Vagina (tissue), 2 donors: Measurements from ENCODE around the gene PCBP3. TPM values are rescaled to one million over a fixed set of nuclear protein-coding genes. Genes with fewer than 3 reads are reported as not detected.
"Not testable (repeated sequence)": the region's sequence is repeated elsewhere in the genome, so short reads cannot be mapped to it uniquely, and the experiment has no call there.

Experiments used
- DNase-seq, 2 donors: peaks; one replicate each; pipeline ENCODE4 v3.0.0-alpha.2; 2017; ENCODE audit errors: extremely low spot score in 2 of 2
- H3K27ac ChIP-seq: fragments of 200-600 bp; sonication (generic); one replicate; pipeline ENCODE4 v1.5.1; 2019
- H3K27me3 ChIP-seq: fragments of 200-600 bp; sonication (generic); one replicate; pipeline ENCODE4 v1.5.1; 2019
- H3K36me3 ChIP-seq, 2 donors: fragments of 200-600 bp; sonication (generic); one replicate each; pipeline ENCODE4 v1.5.1; 2017 to 2019
- H3K4me1 ChIP-seq: fragments of 200-600 bp; sonication (generic); one replicate; pipeline ENCODE4 v1.5.1; 2019
- H3K4me3 ChIP-seq, 2 donors: fragments of 200-600 bp; sonication (generic); 1 replicate in 1 of 2; 2 replicates in 1 of 2; pipeline ENCODE4 v1.5.1; 2016 to 2019
- H3K9me3 ChIP-seq: fragments of 200-600 bp; sonication (generic); one replicate; pipeline ENCODE4 v1.5.1; 2019
- POLR2A ChIP-seq, 2 donors: fragments of 450-650 bp; IDR thresholded peaks; one replicate each; pipeline ENCODE4 v1.6.1; 2017; ENCODE audit warnings: antibody characterized with exemption in 2 of 2, mild to moderate bottlenecking in 2 of 2, moderate library complexity in 2 of 2
- POLR2AphosphoS5 ChIP-seq, 2 donors: sonication (generic); formaldehyde crosslinking; IDR thresholded peaks; one replicate each; pipeline ENCODE4 v1.9.0; 2017; ENCODE audit warnings: antibody characterized with exemption in 2 of 2, mild to moderate bottlenecking in 2 of 2, low read depth in 1 of 2; ENCODE audit not compliant: insufficient read depth in 1 of 2
- intact Hi-C: fragments of 100-400 bp; cut with DNase I; formaldehyde crosslinking; loops from one replicate; pipeline ENCODE4 v1.15.1; 2023
- total RNA-seq: library from RNA; depleted of rRNA; stranded (reverse); fragments of >200 nt; gene quantifications from one replicate; pipeline ENCODE4 v1.2.3, GENCODE V29; 2016
- TF ChIP-seq, protein P1 (sequence below), 3 experiments: fragments of 450-650 bp in 2 of 3; fragments of 200-600 bp in 1 of 3; sonication (generic) in 1 of 3; IDR thresholded peaks; one replicate each; pipeline ENCODE4 v1.5.1; 2017 to 2019; ENCODE audit warnings: antibody characterized with exemption in 3 of 3, mild to moderate bottlenecking in 2 of 3, moderate library complexity in 2 of 3

Gene PCBP3
- total RNA-seq, 1 donor from 2014 or later: 4.9 TPM

- Histone ChIP-seq H3K4me1 (no peaks in the 10 kb centered on the region), H3K27ac (no peak overlapping the region), H3K27me3 (no peaks in the 10 kb centered on the region), H3K9me3 (no peaks in the 10 kb centered on the region), H3K4me3 (no peak overlapping the region), H3K36me3 (no peaks in the 10 kb centered on the region)
- intact Hi-C loops: no loop called here
- no peak for DNase-seq
- TF ChIP-seq, protein P1, sequence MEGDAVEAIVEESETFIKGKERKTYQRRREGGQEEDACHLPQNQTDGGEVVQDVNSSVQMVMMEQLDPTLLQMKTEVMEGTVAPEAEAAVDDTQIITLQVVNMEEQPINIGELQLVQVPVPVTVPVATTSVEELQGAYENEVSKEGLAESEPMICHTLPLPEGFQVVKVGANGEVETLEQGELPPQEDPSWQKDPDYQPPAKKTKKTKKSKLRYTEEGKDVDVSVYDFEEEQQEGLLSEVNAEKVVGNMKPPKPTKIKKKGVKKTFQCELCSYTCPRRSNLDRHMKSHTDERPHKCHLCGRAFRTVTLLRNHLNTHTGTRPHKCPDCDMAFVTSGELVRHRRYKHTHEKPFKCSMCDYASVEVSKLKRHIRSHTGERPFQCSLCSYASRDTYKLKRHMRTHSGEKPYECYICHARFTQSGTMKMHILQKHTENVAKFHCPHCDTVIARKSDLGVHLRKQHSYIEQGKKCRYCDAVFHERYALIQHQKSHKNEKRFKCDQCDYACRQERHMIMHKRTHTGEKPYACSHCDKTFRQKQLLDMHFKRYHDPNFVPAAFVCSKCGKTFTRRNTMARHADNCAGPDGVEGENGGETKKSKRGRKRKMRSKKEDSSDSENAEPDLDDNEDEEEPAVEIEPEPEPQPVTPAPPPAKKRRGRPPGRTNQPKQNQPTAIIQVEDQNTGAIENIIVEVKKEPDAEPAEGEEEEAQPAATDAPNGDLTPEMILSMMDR (IDR thresholded peaks at IDR 0.05): no peak
- TF ChIP-seq POLR2AphosphoS5 (IDR thresholded peaks at IDR 0.05; ENCODE audit: insufficient read depth in 1 of 2, low read depth in 1 of 2): no peak
- TF ChIP-seq POLR2A (IDR thresholded peaks at IDR 0.05): no peak
These were observed 71.9 kb downstream of the PCBP3 start for GRCh38 chr21:45715441-45715840.

GRCh38 chr21:45718413-45718812 is 74.9 kb downstream of the PCBP3 start:
- intact Hi-C loops: no loop called here
- Histone ChIP-seq H3K36me3 (no peaks in the 10 kb centered on the region), H3K4me3 (no peak overlapping the region), H3K27me3 (no peaks in the 10 kb centered on the region), H3K4me1 (no peaks in the 10 kb centered on the region), H3K9me3 (no peaks in the 10 kb centered on the region), H3K27ac (no peak overlapping the region)
- DNase-seq: no peak
- TF ChIP-seq POLR2AphosphoS5 (IDR thresholded peaks at IDR 0.05; ENCODE audit: insufficient read depth in 1 of 2, low read depth in 1 of 2) (no peak), POLR2A (IDR thresholded peaks at IDR 0.05) (no peak)
- TF ChIP-seq, protein P1 (IDR thresholded peaks at IDR 0.05): no peak

DNA sequence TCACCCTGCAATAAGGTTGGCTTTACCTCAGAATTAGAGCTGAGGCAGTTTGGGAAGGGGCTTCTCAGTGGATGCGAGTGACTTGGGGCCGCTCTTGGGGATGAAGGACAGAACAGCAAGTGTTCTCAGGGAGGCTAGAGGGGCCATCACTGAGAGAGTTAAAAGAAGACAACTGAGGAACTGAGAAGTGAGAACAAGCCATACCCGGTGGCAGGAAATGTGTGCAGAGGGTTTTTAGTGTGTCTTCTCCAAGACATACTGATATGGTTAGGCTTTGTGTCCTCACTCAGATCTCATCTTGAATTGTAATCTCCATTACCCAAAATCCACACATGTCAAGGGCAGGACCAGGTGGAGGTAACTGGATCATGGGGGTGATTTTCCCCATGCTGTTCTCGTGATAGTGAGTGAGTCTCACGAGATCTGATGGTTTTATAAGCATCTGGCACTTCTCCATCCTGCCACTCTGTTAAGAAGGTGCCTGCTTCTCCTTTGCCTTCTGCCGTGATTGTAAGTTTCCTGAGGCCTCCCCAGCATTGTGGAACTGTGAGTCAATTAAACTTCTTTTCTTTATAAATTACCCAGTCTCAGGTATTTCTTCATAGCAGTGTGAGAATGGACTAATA is 75.8 kb downstream of the PCBP3 start:
- Histone ChIP-seq H3K4me3 (no peak overlapping the region), H3K4me1 (no peaks in the 10 kb centered on the region), H3K9me3 (no peaks in the 10 kb centered on the region), H3K36me3 (no peaks in the 10 kb centered on the region), H3K27me3 (no peaks in the 10 kb centered on the region), H3K27ac (no peak overlapping the region)
- no peak for TF ChIP-seq POLR2A (IDR thresholded peaks at IDR 0.05)
- TF ChIP-seq, protein P1 (IDR thresholded peaks at IDR 0.05): no peak
- DNase-seq: no peak
- intact Hi-C loops: no loop called here

- H3K4me3 ChIP-seq, H3K27me3 ChIP-seq, H3K36me3 ChIP-seq, H3K4me1 ChIP-seq, DNase-seq, H3K27ac ChIP-seq, H3K9me3 ChIP-seq, intact Hi-C loops: not testable (repeated sequence)
These were observed 76.7 kb downstream of the PCBP3 start for GRCh38 chr21:45720204-45720603.

DNA sequence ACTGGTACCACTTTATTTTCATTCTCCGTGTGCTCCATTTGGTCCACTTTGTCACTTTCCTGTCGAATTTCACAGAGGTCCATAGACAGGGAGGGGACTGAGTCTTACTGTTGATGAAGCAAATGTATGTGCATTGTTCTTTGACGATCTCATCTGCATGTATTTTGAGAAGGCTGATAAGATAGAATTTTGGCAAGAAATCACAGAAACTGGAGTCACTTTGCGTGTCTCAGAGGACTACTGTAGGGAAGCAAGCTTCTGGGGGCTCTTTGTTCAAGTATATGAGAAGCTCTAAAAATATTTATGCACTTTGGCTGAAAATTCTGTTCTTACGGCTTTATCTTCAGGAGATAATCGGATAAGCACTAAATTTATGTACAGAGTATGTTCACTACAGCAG is 78.1 kb downstream of the PCBP3 start:
- TF ChIP-seq, protein P1 (IDR thresholded peaks at IDR 0.05): no peak
- TF ChIP-seq POLR2A (IDR thresholded peaks at IDR 0.05) (no peak), POLR2AphosphoS5 (IDR thresholded peaks at IDR 0.05; ENCODE audit: insufficient read depth in 1 of 2, low read depth in 1 of 2) (no peak)
- intact Hi-C loops: no loop called here

More for the DNA sequence above, 78.1 kb downstream of the PCBP3 start:
- DNase-seq: no peak
- Histone ChIP-seq H3K27ac (no peak overlapping the region), H3K4me1 (no peaks in the 10 kb centered on the region), H3K9me3 (no peaks in the 10 kb centered on the region), H3K36me3 (no peaks in the 10 kb centered on the region), H3K27me3 (no peaks in the 10 kb centered on the region), H3K4me3 (no peak overlapping the region)
